CD14-positive monocyte (primary cell): ENCODE results near the gene TIGD2. TPM values are rescaled to one million over a fixed set of nuclear protein-coding genes. Genes with fewer than 3 reads are reported as not detected.

ENCODE experiments used
- DNase-seq, 3 donors: peaks; one replicate each; pipeline ENCODE4 v3.0.0-alpha.2; 2011 to 2022
- H2AFZ ChIP-seq: 2 replicates; pipeline ENCODE4 v1.6.0; 2012; ENCODE audit warnings: mild to moderate bottlenecking, low read depth, low read length, inconsistent platforms; ENCODE audit not compliant: insufficient read depth, poor library complexity, severe bottlenecking
- H3K27ac ChIP-seq, 2 donors: 1 replicate in 1 of 2; 2 replicates in 1 of 2; pipeline ENCODE4 v1.5.1; 2012 to 2013; ENCODE audit warnings: low read length in 2 of 2, control low read depth in 1 of 2, inconsistent platforms in 1 of 2, low read depth in 1 of 2, mild to moderate bottlenecking in 1 of 2
- H3K27me3 ChIP-seq, 2 donors: one replicate each; pipeline versions ENCODE4 v1.6.0 to v1.6.1; 2011 to 2013; ENCODE audit warnings: low read length in 2 of 2; ENCODE audit not compliant: control insufficient read depth in 2 of 2, insufficient read depth in 2 of 2
- H3K36me3 ChIP-seq, 2 donors: replicated peaks in 1 of 2; 1 replicate in 1 of 2; 2 replicates in 1 of 2; pipeline versions ENCODE4 v1.5.1 to v1.6.1; 2012 to 2013; ENCODE audit warnings: low read length in 2 of 2, control low read depth in 1 of 2, inconsistent platforms in 1 of 2, mild to moderate bottlenecking in 1 of 2; ENCODE audit not compliant: insufficient read depth in 2 of 2, control insufficient read depth in 1 of 2
- H3K4me1 ChIP-seq, 2 donors: 1 replicate in 1 of 2; 2 replicates in 1 of 2; pipeline versions ENCODE4 v1.5.1 to v1.6.1; 2012 to 2013; ENCODE audit warnings: low read length in 2 of 2, control low read depth in 1 of 2, inconsistent platforms in 1 of 2, mild to moderate bottlenecking in 1 of 2, moderate library complexity in 1 of 2; ENCODE audit not compliant: insufficient read depth in 2 of 2, control insufficient read depth in 1 of 2
- H3K4me2 ChIP-seq: replicated peaks from 2 replicates; pipeline ENCODE3; 2012; ENCODE audit warnings: low read length, moderate library complexity, mild to moderate bottlenecking; ENCODE audit not compliant: poor library complexity, severe bottlenecking; ENCODE audit errors: extremely low read depth
- H3K4me3 ChIP-seq, 3 experiments: fragments of 200-600 bp in 1 of 3; sonication (generic) in 1 of 3; replicated peaks in 1 of 3; 1 replicate in 2 of 3; 2 replicates in 1 of 3; pipeline ENCODE4 v1.5.1; 2011 to 2013; ENCODE audit warnings: low read length in 3 of 3, mild to moderate bottlenecking in 3 of 3, control low read depth in 2 of 3, low read depth in 2 of 3, inconsistent platforms in 1 of 3, moderate library complexity in 1 of 3
- H3K79me2 ChIP-seq: 2 replicates; pipeline ENCODE4 v1.6.0; 2012; ENCODE audit warnings: mild to moderate bottlenecking, control low read depth, inconsistent platforms, low read length, moderate library complexity; ENCODE audit not compliant: insufficient read depth
- H3K9ac ChIP-seq: 2 replicates; pipeline ENCODE4 v1.6.0; 2017; ENCODE audit warnings: low read length, mild to moderate bottlenecking; ENCODE audit not compliant: insufficient read depth, poor library complexity, severe bottlenecking
- H3K9me3 ChIP-seq, 2 donors: replicated peaks in 1 of 2; 1 replicate in 1 of 2; 2 replicates in 1 of 2; pipeline versions ENCODE4 v1.5.1 to v1.6.1; 2012 to 2013; ENCODE audit warnings: low read length in 2 of 2, control low read depth in 1 of 2; ENCODE audit not compliant: control insufficient read depth in 1 of 2, insufficient read depth in 1 of 2
- H4K20me1 ChIP-seq: 2 replicates; pipeline ENCODE4 v1.6.0; 2012; ENCODE audit warnings: mild to moderate bottlenecking, low read length, control low read depth, moderate library complexity; ENCODE audit not compliant: insufficient read depth
- H3K27ac Mint-ChIP-seq, 7 donors: one replicate each; pipeline ENCODE4 v1.8.0; 2020; ENCODE audit warnings: mild to moderate bottlenecking in 7 of 7, mixed read lengths in 7 of 7, moderate library complexity in 6 of 7, inconsistent platforms in 2 of 7
- H3K27me3 Mint-ChIP-seq, 3 donors: one replicate each; pipeline ENCODE4 v1.8.0; 2021 to 2022; ENCODE audit warnings: low read depth in 3 of 3, mild to moderate bottlenecking in 3 of 3, mixed read lengths in 3 of 3, moderate library complexity in 3 of 3, inconsistent platforms in 1 of 3
- H3K36me3 Mint-ChIP-seq, 2 donors: one replicate each; pipeline ENCODE4 v1.8.0; 2020; ENCODE audit warnings: mixed read lengths in 2 of 2, inconsistent platforms in 1 of 2, mild to moderate bottlenecking in 1 of 2
- H3K4me1 Mint-ChIP-seq: one replicate; pipeline ENCODE4 v1.8.0; 2020; ENCODE audit warnings: mild to moderate bottlenecking, mixed read lengths
- H3K4me3 Mint-ChIP-seq, 2 donors: one replicate each; pipeline ENCODE4 v1.8.0; 2020; ENCODE audit warnings: mild to moderate bottlenecking in 2 of 2, mixed read lengths in 2 of 2, moderate library complexity in 1 of 2
- H3K9me3 Mint-ChIP-seq, 7 donors: one replicate each; pipeline ENCODE4 v1.8.0; 2020 to 2022; ENCODE audit warnings: mixed read lengths in 7 of 7, mild to moderate bottlenecking in 6 of 7, moderate library complexity in 6 of 7, inconsistent platforms in 2 of 7
- WGBS: methylation state at CpG from one replicate; pipeline ENCODE4 v1.1.5; 2013; ENCODE audit warnings: missing lambda C conversion rate; ENCODE audit not compliant: insufficient coverage; 5-methylcytosine and 5-hydroxymethylcytosine counted together
- intact Hi-C, 2 donors: fragments of 100-400 bp; cut with micrococcal nuclease; formaldehyde crosslinking; loops; one replicate each; pipeline versions ENCODE4 v1.15.0 to v1.15.1; 2023
- polyA plus RNA-seq, 3 donors: library from polyadenylated mRNA; depleted of rRNA in 1 of 3; unstranded in 2 of 3; stranded (reverse) in 1 of 3; fragments of 300-500 nt in 2 of 3; fragments of >200 nt in 1 of 3; fragmentation: Illumina TruSeq in 2 of 3; gene quantifications; 1 replicate in 2 of 3; 2 replicates in 1 of 3; pipeline ENCODE4 v1.2.3, GENCODE V29; 2012 to 2021
- TF ChIP-seq, protein P1 (sequence below): fragments of 200-600 bp; IDR thresholded peaks from one replicate; pipeline ENCODE4 v1.8.0; 2022; ENCODE audit warnings: antibody characterized with exemption, mild to moderate bottlenecking

Gene TIGD2
- polyA plus RNA-seq, 3 donors, result 1.00 to 2.4 (median 2.1) TPM

DNA sequence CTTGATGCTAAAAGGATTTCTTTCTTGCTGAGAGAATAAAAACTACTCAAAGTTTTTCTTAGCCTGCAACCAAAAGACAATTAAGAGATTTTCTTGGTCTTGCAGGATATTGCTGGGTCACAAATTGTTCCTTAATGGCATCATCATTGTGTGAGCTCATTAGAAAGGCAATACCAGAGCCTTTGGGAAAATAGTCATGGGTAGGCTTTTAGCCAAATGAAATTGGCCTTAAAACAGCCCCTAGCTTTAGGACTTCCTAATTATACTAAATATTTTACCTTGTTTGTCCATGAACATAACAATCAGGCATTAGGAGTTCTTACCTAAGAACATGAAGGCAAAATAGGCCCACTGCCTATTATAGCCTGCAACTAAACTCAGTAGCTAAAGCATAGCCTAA is 43.9 kb upstream of the TIGD2 start:
- intact Hi-C loops, result no loop called here
- H3K9me3 ChIP-seq, result no peaks in the 10 kb centered on the region
- H2AFZ ChIP-seq, result no peak overlapping the region
- Mint-ChIP-seq H3K9me3 (peaks cover 0 to 2% (median 0%) of the 10 kb centered on the region in 7 donors), H3K27ac (no peak overlapping the region), H3K4me3 (no peak overlapping the region), H3K36me3 (no peaks in the 10 kb centered on the region), H3K4me1 (peaks cover 4% of the 10 kb centered on the region), H3K27me3 (peaks cover 0 to 3% (median 2%) of the 10 kb centered on the region in 3 donors)
- TF ChIP-seq, protein P1, sequence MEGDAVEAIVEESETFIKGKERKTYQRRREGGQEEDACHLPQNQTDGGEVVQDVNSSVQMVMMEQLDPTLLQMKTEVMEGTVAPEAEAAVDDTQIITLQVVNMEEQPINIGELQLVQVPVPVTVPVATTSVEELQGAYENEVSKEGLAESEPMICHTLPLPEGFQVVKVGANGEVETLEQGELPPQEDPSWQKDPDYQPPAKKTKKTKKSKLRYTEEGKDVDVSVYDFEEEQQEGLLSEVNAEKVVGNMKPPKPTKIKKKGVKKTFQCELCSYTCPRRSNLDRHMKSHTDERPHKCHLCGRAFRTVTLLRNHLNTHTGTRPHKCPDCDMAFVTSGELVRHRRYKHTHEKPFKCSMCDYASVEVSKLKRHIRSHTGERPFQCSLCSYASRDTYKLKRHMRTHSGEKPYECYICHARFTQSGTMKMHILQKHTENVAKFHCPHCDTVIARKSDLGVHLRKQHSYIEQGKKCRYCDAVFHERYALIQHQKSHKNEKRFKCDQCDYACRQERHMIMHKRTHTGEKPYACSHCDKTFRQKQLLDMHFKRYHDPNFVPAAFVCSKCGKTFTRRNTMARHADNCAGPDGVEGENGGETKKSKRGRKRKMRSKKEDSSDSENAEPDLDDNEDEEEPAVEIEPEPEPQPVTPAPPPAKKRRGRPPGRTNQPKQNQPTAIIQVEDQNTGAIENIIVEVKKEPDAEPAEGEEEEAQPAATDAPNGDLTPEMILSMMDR, result no peak
- no peaks in the 10 kb centered on the region for H3K27me3 ChIP-seq
- no peaks in the 10 kb centered on the region for H3K36me3 ChIP-seq
- H3K27ac ChIP-seq, result no peak overlapping the region
- no peaks in the 10 kb centered on the region for H3K4me1 ChIP-seq
- H3K9ac ChIP-seq, result no peak overlapping the region
- no peaks in the 10 kb centered on the region for H4K20me1 ChIP-seq
- no peak overlapping the region for H3K4me3 ChIP-seq
- no peaks in the 10 kb centered on the region for H3K79me2 ChIP-seq
- DNase-seq, result no peak
- no peak overlapping the region for H3K4me2 ChIP-seq

- Histone ChIP-seq H3K4me2 (no peak overlapping the region), H3K4me3 (no peak overlapping the region), H3K4me1 (no peaks in the 10 kb centered on the region), H2AFZ (no peak overlapping the region), H3K36me3 (no peaks in the 10 kb centered on the region), H3K27me3 (no peaks in the 10 kb centered on the region), H3K79me2 (no peaks in the 10 kb centered on the region), H3K27ac (no peak overlapping the region), H3K9me3 (no peaks in the 10 kb centered on the region), H4K20me1 (no peaks in the 10 kb centered on the region), H3K9ac (no peak overlapping the region)
- H3K4me3 Mint-ChIP-seq, result no peak overlapping the region
- H3K36me3 Mint-ChIP-seq, result no peaks in the 10 kb centered on the region
- H3K4me1 Mint-ChIP-seq, result peaks cover 4% of the 10 kb centered on the region
- no peak overlapping the region for H3K27ac Mint-ChIP-seq
- TF ChIP-seq, protein P1, result no peak
- WGBS, result no CpG with 5 or more reads among the region's 2 CpGs
- DNase-seq, result no peak
- intact Hi-C loops, result no loop called here
- no peaks in the 10 kb centered on the region for H3K9me3 Mint-ChIP-seq
- peaks cover 0 to 4% (median 1%) of the 10 kb centered on the region in 3 donors for H3K27me3 Mint-ChIP-seq
Measured at GRCh38 chr4:89069481-89069880, 41.9 kb upstream of the TIGD2 start.
